Right renal pelvis (tissue), 4 donors: ENCODE data around the gene PACS1. TPM values are rescaled to one million over a fixed set of nuclear protein-coding genes. Genes with fewer than 3 reads are reported as not detected.
A peak's percentile ranks its signal among the peaks of the same experiment; 100 is the strongest.
"Not testable (repeated sequence)": the region's sequence is repeated elsewhere in the genome, so short reads cannot be mapped to it uniquely, and the experiment has no call there.

ENCODE experiments used
- DNase-seq, 4 donors: peaks; one replicate each; pipeline ENCODE4 v3.0.0-alpha.2; 2013; ENCODE audit warnings: low read depth in 4 of 4, low spot score in 3 of 4, missing footprints in 1 of 4
- polyA plus RNA-seq, 4 donors: library from polyadenylated mRNA; unstranded; fragments of 120-200 nt; gene quantifications; one replicate each; pipeline ENCODE4 v1.2.1, GENCODE V29; 2013; ENCODE audit not compliant: insufficient read length in 4 of 4

Gene PACS1
- polyA plus RNA-seq, result 10 to 100 TPM; 40.1 to 54.4 (median 45.4) TPM

- DNase-seq, result peak in 1 of 4 donors; percentile 37
Measured at GRCh38 chr11:66069715-66070603, at the start of gene PACS1. PACS1 (plus strand) TSS chr11:66070272; CDS start chr11:66070487, 215 bp downstream.

GRCh38 chr11:66020618-66021357, 49.3 kb upstream of the PACS1 start:
- DNase-seq, result no peak

DNA sequence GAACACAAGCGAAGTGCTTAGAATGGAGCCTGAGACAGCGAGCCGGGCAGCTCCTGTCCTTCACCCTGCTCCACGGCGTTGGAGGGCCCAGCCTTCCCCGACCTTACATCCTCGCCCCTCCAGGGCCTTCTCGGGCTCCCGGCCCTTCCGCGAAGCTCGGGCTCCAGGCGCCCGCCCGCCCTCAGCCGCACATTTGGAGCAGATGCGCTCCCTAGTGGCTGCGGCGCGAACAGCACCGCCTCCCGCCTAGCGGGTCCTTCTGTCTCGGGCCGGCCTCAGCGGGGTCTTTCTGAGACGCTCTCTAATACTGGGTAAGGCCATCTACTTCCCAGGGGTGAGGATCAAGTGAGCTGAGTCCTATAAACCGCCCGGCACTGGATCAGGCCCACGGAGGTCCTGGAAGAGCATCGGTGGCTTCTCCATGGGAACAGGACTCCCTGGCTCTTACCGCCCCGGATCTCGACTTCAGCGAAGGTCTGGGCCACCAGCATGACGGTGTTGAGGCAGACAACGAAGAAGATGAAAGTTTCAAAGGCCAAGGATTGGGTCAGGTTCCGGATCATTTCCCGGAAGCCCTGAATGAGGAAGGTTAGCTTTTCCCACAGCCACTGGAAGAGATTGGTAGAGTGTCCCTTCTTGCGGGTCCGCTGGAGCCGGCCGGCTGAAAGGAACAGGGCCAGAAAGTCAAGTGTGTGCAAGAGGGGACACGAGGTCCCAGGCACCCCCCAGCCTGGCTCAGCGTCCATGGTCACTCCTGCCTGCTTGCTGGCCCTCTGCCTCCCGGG, 47.5 kb upstream of the PACS1 start:
- DNase-seq, result peak in 3 of 4 donors; percentile 35 to 60 (median 36)

GRCh38 chr11:66023186-66023440, 47.0 kb upstream of the PACS1 start:
- DNase-seq, result not testable (repeated sequence)

- DNase-seq, result no peak
Measured at GRCh38 chr11:66026017-66026529, 44.0 kb upstream of the PACS1 start, which contains the start of gene CATSPER1. CATSPER1 (minus strand) TSS chr11:66026479; CDS start chr11:66026379, 100 bp downstream.

DNA sequence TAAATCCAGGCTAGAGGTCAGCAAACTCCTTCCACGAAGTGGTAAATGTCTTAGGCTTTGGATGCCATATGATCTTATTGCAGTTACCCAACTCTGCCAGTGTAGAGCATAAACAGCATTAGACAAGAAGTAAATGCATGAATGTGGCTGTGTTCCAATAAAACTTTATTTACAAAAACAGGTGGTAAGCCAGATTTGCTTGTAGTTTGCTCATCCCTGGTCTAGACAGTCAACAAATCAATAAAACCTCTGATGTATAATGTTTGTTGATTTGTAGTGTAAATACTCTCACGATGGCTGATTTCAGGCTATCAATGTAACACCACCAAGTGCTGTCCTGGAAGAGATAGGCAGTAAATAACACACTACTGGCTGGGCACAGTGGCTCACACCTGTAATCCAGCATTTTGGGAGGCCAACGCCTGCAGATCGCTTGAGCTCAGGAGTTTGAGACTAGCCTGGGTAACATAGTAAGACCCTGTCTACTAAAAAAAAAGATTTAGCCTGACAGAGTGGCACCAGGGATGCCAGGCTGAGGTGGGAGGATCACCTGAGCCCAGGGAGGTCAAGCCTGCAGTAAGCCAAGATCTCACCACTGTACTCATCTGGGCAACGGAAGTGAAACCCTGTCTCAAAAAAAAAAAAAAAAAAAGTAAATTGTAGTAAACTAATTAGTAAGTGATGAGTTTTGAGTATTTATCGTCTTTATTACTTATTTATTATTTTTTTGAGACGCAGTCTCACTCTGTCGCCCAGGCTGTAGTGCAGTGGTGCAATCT, 36.9 kb upstream of the PACS1 start:
- DNase-seq, result no peak

- no peak for DNase-seq
Measured at GRCh38 chr11:66035653-66036333, 34.3 kb upstream of the PACS1 start.

- DNase-seq, result no peak
Measured at GRCh38 chr11:66036334-66036710, 33.8 kb upstream of the PACS1 start.

DNA sequence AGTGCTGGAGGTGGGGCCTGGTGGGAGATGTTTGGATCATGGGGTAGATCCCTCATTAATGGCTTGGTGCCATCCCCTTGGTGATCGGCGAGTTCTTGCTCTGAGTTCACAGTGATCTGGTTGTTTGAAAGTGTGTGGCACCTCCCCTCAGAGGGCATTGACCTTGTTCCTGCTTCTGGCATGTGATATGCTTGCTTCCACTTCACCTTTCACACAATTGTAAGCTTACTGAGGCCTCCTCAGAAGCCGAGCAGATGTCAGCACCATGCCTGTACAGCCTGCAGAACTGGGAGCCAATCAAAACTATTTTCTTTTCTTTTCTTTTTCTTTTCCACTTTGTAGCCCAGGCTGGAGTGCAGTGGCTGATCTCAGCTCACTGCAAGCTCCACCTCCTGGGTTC, 32.7 kb upstream of the PACS1 start:
- DNase-seq, result no peak

GRCh38 chr11:66039765-66040164, 30.3 kb upstream of the PACS1 start:
- DNase-seq, result no peak

GRCh38 chr11:66042227-66042995, 27.7 kb upstream of the PACS1 start:
- DNase-seq, result no peak

- DNase-seq, result no peak
Measured at GRCh38 chr11:66042996-66043906, 26.8 kb upstream of the PACS1 start.

DNA sequence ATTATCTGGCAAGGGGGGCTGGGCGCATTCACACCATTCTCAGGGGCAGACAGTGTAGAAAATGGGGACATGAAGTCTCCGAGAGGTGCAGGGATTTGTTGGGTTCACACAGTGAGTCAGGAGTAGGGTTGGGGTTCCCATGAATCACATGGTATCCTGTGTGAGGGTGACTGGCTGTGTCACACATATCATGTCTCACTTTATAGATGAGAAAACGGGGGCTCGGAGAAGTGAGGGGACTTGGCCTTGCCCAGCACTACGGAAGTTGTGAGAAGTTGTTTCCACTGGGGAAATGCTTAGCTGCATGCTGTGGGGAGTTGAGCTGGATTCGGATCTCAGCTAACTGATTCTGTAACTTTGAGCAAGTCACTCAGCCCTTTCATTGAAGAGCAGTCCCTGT, 25.3 kb upstream of the PACS1 start:
- DNase-seq, result no peak

GRCh38 chr11:66045177-66045639, 24.9 kb upstream of the PACS1 start:
- DNase-seq, result peak in 3 of 4 donors; percentile 61 to 67 (median 65)

GRCh38 chr11:66046901-66047300, 23.2 kb upstream of the PACS1 start:
- no peak for DNase-seq

DNA sequence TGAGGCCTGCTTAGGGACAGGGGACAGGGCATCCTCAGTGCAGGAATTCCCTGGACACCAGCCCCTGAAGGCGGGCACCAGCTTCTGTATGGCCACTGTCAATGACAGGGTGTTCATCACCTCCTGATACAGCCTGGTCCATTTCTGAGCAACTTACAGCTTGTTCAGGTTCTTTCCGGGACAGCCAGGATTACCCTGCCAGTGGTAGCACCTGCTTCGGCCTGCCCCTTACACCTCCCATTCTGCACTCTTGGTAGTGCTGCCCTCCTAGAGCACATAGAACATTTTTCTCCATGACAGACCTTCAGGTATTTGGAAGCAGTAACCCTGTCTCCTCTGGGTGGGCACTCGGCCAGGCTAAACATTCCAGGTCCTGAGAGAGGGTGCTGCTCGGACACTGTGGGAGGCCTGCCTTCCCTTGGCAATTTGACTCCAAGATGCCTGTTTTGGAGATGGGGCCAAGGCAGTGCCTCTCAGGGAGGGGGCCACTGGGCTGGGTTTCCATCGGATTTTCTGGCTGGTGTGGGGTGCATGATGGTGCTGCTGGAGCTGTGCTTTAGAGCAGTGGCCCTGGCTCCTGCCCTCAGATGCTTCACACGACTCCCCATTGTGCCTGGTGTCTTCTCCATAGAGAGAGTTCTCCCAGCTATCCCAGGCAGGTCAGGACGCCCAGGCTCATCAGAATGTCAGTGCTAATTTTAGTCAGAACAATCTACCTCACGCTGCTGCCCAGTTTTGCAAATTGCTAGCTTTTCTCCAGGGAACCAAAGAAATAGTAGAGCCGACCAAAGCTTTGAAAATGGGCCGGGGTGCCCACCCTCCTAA, 22.3 kb upstream of the PACS1 start:
- DNase-seq, result no peak
